Small intestine (tissue), 7 donors: Measurements from ENCODE around the gene AHRR. TPM values are rescaled to one million over a fixed set of nuclear protein-coding genes. Genes with fewer than 3 reads are reported as not detected.
"Not testable (repeated sequence)": the region's sequence is repeated elsewhere in the genome, so short reads cannot be mapped to it uniquely, and the experiment has no call there.

Experiments
- DNase-seq, 2 donors: peaks; one replicate each; pipeline versions ENCODE4 v3.0.0 to v3.0.0-alpha.2; 2013
- FAIRE-seq: peaks from 2 replicates; lab custom pipeline; 2012; peaks lifted over from hg19 to GRCh38; lab: Jason Lieb, UNC
- H3K27ac ChIP-seq, 3 donors: one replicate each; pipeline ENCODE4 v1.5.1; 2013; ENCODE audit warnings: low read length in 2 of 3, mild to moderate bottlenecking in 2 of 3, control low read depth in 1 of 3, inconsistent platforms in 1 of 3, low read depth in 1 of 3, moderate library complexity in 1 of 3
- H3K27me3 ChIP-seq, 3 donors: one replicate each; pipeline ENCODE4 v1.6.1; 2013; ENCODE audit warnings: low read length in 3 of 3, inconsistent platforms in 1 of 3; ENCODE audit not compliant: control insufficient read depth in 3 of 3, insufficient read depth in 3 of 3
- H3K36me3 ChIP-seq, 3 donors: one replicate each; pipeline ENCODE4 v1.6.1; 2013; ENCODE audit warnings: low read length in 3 of 3, inconsistent platforms in 1 of 3, low read depth in 1 of 3, mild to moderate bottlenecking in 1 of 3, moderate library complexity in 1 of 3; ENCODE audit not compliant: control insufficient read depth in 3 of 3, insufficient read depth in 2 of 3
- H3K4me1 ChIP-seq, 3 donors: one replicate each; pipeline ENCODE4 v1.6.1; 2013; ENCODE audit warnings: low read length in 2 of 3, inconsistent platforms in 1 of 3, low read depth in 1 of 3, mild to moderate bottlenecking in 1 of 3, moderate library complexity in 1 of 3; ENCODE audit not compliant: control insufficient read depth in 3 of 3, insufficient read depth in 2 of 3
- H3K4me3 ChIP-seq, 3 donors: one replicate each; pipeline ENCODE4 v1.5.1; 2013; ENCODE audit warnings: low read length in 3 of 3, control low read depth in 1 of 3, inconsistent platforms in 1 of 3, low read depth in 1 of 3, mild to moderate bottlenecking in 1 of 3, moderate library complexity in 1 of 3
- H3K9me3 ChIP-seq, 2 donors: one replicate each; pipeline ENCODE4 v1.6.1; 2013; ENCODE audit warnings: low read depth in 1 of 2, low read length in 1 of 2; ENCODE audit not compliant: control insufficient read depth in 2 of 2, insufficient read depth in 1 of 2
- WGBS, 3 donors: extraction: QIAGEN DNeasy Blood & Tissue Kit; methylation state at CpG; one replicate each; pipeline ENCODE4 v1.1.7; 2013; 5-methylcytosine and 5-hydroxymethylcytosine counted together
- polyA plus RNA-seq, 4 donors: library from polyadenylated mRNA; stranded (reverse) in 3 of 4; unstranded in 1 of 4; fragments of 200-250 nt in 3 of 4; fragments of 120-200 nt in 1 of 4; gene quantifications; one replicate each; pipeline versions ENCODE4 v1.2.1 to v1.2.3, GENCODE V29; 2013
- donor health status: healthy with polysubstance abuse.
- donor health status: control.
- donor health status: control.
- donor health status: Bipolar disorder and iron deficiency.
- donor health status: healthy.

AHRR gene
- polyA plus RNA-seq, 4 donors, result 0.22 to 2.6 (median 0.95) TPM

DNA sequence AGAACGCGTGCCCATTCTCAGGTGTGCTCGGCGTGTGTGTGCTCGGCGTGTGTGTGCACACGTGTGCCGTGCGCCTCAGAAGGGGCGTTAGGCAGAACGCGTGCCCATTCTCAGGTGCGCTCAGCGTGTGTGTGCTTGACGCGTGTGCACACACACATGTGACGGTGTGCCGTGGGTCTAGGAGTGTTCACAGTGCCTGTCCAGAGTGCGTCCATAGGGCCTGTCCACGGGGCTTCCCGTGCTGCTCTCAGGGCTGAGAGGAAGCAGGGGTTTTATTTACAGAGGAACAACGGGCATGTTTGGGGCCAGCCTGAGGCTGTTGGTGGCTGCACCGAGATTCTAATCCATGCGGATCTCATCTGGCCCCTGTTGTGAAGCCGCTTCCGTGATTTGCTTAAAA lies 14.2 kb upstream of the AHRR start:
- H3K4me3 ChIP-seq, result no peak overlapping the region
- FAIRE-seq (no peak), DNase-seq (no peak)
- no peaks in the 10 kb centered on the region for H3K9me3 ChIP-seq
- no peaks in the 10 kb centered on the region for H3K27me3 ChIP-seq
- peaks cover 0 to 9% (median 8%) of the 10 kb centered on the region in 3 donors for H3K4me1 ChIP-seq
- WGBS, 3 donors, result 93 to 94% (median 94%) methylated on average over 26 of the region's 26 CpGs
- H3K27ac ChIP-seq, result no peak overlapping the region
- peaks cover 7 to 68% (median 10%) of the 10 kb centered on the region in 3 donors for H3K36me3 ChIP-seq

DNA sequence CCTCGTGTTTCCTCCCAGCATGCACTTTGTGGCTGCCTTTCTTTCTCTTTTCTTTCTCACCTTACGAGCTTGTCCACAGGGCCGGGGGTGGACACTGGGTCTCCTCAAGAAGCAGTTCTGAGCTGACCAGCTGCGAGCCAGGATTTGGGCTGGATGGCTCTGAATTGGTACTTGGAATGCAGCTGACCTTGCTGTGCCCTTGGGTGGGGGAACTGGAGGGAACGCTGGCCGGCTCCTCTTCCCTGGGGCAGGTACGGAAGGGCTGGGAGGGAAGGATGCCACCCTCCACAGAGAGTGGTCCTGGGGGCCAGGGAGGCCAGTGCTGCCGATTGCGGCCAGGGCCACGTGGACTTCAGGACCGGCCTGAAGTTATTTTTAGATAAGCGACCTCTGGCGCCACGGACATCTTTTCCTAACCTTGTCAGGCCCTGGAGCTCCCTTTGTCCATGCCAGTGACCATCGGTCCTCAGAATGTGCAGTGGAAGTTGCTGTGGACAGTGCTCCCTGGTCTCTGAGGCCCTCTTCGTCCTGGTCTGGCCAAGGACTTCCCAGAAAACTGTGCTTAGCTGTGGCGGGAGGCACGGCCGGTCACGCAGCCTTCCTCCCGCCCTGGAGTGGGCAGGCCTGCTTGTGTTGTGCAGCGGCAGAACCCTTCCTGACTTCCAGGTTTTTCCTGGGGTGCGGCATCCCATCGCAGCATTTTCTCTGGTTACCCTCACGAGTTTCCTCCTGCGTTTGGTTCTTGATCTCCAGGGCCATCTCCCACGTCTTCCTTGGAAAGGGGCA lies 13.5 kb upstream of the AHRR start:
- H3K27me3 ChIP-seq, result no peaks in the 10 kb centered on the region
- WGBS, 3 donors, result 86 to 90% (median 90%) methylated on average over 26 to 27 of the region's 27 CpGs
- FAIRE-seq (no peak), DNase-seq (no peak)
- no peak overlapping the region for H3K4me3 ChIP-seq
- H3K27ac ChIP-seq, result no peak overlapping the region
- H3K9me3 ChIP-seq, result no peaks in the 10 kb centered on the region
- H3K4me1 ChIP-seq, result peaks cover 0 to 9% (median 8%) of the 10 kb centered on the region in 3 donors
- peaks cover 7 to 74% (median 12%) of the 10 kb centered on the region in 3 donors for H3K36me3 ChIP-seq

DNA sequence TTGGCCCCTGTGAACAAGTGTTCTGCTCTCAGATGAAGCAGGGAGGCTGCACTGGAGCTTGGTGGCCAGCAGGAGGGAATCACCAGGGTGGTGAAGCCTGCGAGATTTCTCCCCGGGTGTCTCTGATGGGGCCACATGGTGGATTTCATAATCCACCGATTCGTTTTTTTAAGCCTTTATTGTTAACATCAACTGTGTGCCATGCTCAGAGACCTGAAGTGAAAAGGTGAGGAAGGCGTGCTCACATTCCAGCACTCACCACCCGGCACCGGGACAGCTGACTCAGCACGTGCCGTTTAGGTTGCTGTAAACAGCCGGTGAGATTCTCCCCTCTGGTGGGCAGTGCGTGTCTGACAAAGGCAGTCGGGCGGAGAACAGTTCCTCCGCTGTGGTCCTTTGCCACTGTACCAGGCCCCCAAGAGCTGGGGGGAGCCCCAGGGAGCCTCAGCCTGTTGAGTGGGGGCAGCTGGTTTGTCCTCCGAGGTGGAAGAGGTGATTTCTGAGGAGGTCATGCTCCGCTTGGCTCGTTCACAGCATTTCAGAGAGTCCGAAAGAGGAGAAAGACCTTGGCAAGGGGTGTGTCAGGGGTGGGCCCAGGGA lies 12.7 kb upstream of the AHRR start:
- no peak for DNase-seq
- H3K27ac ChIP-seq, result no peak overlapping the region
- peaks cover 7 to 80% (median 12%) of the 10 kb centered on the region in 3 donors for H3K36me3 ChIP-seq
- H3K4me3 ChIP-seq, result no peak overlapping the region
- H3K9me3 ChIP-seq, result no peaks in the 10 kb centered on the region
- H3K27me3 ChIP-seq, result no peaks in the 10 kb centered on the region
- WGBS, 3 donors, result 71 to 77% (median 76%) methylated on average over 18 of the region's 18 CpGs
- H3K4me1 ChIP-seq, result peaks cover 0 to 9% (median 8%) of the 10 kb centered on the region in 3 donors
- FAIRE-seq, result no peak

DNA sequence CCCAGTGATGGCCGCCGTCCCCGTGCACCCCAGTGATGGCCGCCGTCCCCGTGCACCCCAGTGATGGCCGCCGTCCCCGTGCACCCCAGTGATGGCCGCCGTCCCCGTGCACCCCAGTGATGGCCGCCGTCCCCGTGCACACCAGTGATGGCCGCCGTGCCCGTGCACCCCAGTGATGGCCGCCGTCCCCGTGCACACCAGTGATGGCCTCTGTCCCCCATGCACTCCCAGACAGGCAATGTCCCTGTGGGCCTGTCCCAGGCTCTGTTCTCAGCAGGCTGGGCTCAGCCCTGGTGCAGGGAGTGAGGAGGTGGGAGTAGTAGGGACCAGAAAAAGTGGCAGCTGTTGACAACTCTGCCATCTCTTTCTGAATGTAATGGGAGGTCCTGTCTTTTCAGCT lies 11.7 kb upstream of the AHRR start:
- H3K4me1 ChIP-seq, DNase-seq, H3K4me3 ChIP-seq, H3K9me3 ChIP-seq, H3K27me3 ChIP-seq, FAIRE-seq: not testable (repeated sequence)
- 89 to 96% (median 92%) methylated on average over 12 to 15 of the region's 21 CpGs for WGBS, 3 donors
- Histone ChIP-seq H3K27ac (peak overlapping the region in 1 of 3 donors; percentile 70), H3K36me3 (peaks cover 7 to 86% (median 20%) of the 10 kb centered on the region in 3 donors)

DNA sequence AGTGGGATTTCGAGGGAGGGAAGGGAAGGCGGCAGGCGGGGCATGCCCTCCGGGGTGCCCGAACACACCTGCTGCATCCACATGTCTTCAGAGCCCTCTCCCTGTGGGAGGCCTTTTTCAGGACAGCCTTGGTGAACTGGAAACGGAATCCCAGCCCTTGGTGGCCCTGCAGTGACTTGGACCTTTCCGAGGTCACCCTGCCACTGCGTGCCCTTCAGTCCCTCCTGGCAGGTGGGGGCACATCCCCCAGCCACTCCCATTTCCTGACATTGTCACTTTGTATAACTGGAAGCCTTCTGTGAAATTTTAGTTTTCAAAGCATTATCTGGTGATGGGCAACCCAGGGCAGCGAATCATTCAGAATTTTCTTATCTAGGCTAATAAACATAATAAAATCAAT lies 11.0 kb upstream of the AHRR start:
- H3K27me3 ChIP-seq, result no peaks in the 10 kb centered on the region
- H3K4me1 ChIP-seq, result peaks cover 0 to 9% (median 8%) of the 10 kb centered on the region in 3 donors
- no peak overlapping the region for H3K4me3 ChIP-seq
- FAIRE-seq (no peak), DNase-seq (no peak)
- peak overlapping the region in 2 of 3 donors; percentile 4 to 70 for H3K27ac ChIP-seq
- no peaks in the 10 kb centered on the region for H3K9me3 ChIP-seq
- peaks cover 7 to 86% (median 24%) of the 10 kb centered on the region in 3 donors for H3K36me3 ChIP-seq
- WGBS, 3 donors, result 27 to 77% (median 49%) methylated on average over 9 of the region's 9 CpGs

DNA sequence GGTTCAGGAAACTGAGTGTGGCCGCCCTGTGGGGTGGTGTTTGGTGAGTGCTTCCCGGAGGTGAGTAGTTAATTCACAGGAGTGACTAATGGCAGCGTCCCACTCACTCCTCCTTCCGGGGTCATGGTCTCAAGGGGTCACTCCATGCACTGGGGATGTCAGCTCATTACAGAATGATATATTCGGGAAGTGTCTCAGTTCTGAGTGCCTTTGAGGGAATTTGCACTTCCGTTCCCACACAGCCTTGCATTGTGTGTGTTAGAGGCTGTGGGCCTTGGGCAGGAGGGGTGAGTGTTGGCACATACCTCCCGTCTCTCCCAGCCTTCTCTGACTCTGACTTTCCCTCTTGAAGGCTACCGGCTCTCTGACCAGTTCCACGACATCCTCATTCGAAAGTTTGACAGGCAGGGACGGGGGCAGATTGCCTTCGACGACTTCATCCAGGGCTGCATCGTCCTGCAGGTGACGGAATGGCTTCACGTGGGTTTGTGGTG lies 10.5 kb upstream of the AHRR start:
- FAIRE-seq, result no peak
- no peaks in the 10 kb centered on the region for H3K9me3 ChIP-seq
- no peak overlapping the region for H3K4me3 ChIP-seq
- H3K27ac ChIP-seq, result peak overlapping the region in 1 of 3 donors; percentile 73
- peaks cover 7 to 88% (median 26%) of the 10 kb centered on the region in 3 donors for H3K36me3 ChIP-seq
- H3K27me3 ChIP-seq, result no peaks in the 10 kb centered on the region
- WGBS, 3 donors, result 32 to 59% (median 35%) methylated on average over 16 of the region's 16 CpGs
- H3K4me1 ChIP-seq, result peaks cover 0 to 9% (median 8%) of the 10 kb centered on the region in 3 donors
- DNase-seq, result peak; percentile 31 to 92

DNA sequence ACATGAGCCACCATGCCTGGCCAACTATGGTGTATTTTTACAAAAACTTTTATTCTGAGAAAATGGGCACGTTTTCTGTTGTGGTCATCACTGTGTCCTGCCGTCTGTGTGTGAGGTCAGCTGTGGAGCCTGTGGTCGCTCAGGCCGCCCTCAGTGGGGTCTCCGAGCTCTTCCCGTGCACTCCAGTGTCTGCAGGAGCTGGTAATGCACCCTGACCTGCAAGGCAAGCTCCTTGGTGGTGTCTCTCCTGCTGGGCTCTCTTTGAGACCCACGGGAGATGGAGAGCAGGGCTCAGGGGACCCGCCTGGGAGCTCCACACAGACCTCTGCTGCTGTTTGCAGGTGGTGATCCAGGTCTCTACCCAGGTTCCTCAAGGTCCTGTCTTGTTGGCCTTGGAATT lies 9.6 kb upstream of the AHRR start:
- no peaks in the 10 kb centered on the region for H3K9me3 ChIP-seq
- H3K4me1 ChIP-seq, result peaks cover 0 to 9% (median 8%) of the 10 kb centered on the region in 3 donors
- no peak overlapping the region for H3K27ac ChIP-seq
- DNase-seq (no peak), FAIRE-seq (no peak)
- H3K27me3 ChIP-seq, result no peaks in the 10 kb centered on the region
- WGBS, 3 donors, result 89 to 93% (median 92%) methylated on average over 8 of the region's 8 CpGs
- H3K4me3 ChIP-seq, result no peak overlapping the region
- H3K36me3 ChIP-seq, result peaks cover 4 to 89% (median 23%) of the 10 kb centered on the region in 3 donors

DNA sequence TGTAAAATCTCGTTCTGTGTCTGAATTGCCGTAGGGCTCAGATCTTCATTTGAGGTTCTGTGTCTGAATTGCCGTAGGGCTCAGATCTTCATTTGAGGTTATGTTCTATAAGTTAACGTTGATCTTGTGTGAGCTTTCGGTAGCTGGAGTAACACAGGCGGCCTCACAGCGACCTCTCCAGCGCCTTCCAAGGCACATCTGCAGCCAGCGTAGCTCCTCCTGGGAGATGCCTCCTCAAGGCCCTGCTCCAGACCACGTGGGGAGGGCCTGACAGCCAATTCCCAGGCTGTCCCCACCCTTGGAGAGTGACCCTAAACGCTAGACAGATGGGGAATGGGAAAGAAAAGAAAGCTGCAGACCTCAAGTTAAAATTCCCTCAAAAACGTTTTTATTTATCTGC lies 8.7 kb upstream of the AHRR start:
- no peak overlapping the region for H3K27ac ChIP-seq
- FAIRE-seq (no peak), DNase-seq (no peak)
- H3K4me3 ChIP-seq, result no peak overlapping the region
- WGBS, 3 donors, result 74 to 87% (median 78%) methylated on average over 12 of the region's 12 CpGs
- peaks cover 0 to 13% (median 8%) of the 10 kb centered on the region in 3 donors for H3K4me1 ChIP-seq
- no peaks in the 10 kb centered on the region for H3K27me3 ChIP-seq
- H3K9me3 ChIP-seq, result no peaks in the 10 kb centered on the region
- peaks cover 4 to 85% (median 16%) of the 10 kb centered on the region in 3 donors for H3K36me3 ChIP-seq
